CD4-positive, alpha-beta T cell treated with Interleukin-17A for 1 hour (primary cell): Measurements from ENCODE around the gene SLC26A1.
"Not testable (repeated sequence)": the region's sequence is repeated elsewhere in the genome, so short reads cannot be mapped to it uniquely, and the experiment has no call there.

Experiments
- DNase-seq: peaks from one replicate; pipeline ENCODE4 v3.0.0-alpha.2; 2020

SLC26A1 gene

DNA sequence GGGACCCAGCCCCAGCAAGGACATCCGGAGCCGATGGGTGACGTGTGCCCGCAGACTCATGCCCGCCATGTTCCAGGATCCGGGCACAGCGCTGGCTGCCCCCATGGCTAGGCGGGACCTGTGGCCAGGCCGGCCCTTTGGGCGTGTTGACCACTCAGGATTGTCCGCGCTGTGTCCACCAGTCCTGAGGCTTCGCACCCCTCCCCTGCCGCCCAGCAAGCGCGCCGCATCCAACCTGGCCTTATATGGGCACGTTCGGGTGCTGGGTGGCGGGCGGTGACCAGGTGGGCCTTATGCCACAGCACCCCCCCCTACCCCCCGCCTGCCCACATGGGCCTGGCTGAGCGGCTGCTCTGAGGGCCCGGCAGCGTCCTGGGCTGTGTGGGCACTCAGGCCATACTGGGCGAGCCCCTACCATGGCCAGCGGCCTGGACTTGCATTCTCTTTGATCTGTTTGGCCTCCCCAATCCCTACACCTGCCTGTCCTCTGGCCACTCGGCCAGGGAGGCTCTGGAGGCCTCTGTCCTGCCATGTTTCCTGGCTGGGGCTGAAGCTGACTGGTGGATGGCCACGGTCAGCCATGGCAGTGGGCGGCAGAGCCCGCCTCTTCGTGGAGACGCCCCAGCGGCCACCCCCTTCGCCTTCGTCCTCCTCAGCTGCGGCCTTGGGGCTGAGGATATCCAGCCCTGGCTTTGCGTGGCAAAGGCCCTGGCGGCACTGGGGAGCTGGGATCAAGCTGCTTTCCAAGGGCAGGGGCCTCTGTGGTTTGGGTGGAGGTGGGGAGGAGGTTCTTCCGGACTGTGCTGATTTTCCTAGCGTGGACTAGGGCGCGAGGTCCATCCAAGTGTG lies 20.2 kb upstream of the SLC26A1 start:
- no peak for DNase-seq

DNA sequence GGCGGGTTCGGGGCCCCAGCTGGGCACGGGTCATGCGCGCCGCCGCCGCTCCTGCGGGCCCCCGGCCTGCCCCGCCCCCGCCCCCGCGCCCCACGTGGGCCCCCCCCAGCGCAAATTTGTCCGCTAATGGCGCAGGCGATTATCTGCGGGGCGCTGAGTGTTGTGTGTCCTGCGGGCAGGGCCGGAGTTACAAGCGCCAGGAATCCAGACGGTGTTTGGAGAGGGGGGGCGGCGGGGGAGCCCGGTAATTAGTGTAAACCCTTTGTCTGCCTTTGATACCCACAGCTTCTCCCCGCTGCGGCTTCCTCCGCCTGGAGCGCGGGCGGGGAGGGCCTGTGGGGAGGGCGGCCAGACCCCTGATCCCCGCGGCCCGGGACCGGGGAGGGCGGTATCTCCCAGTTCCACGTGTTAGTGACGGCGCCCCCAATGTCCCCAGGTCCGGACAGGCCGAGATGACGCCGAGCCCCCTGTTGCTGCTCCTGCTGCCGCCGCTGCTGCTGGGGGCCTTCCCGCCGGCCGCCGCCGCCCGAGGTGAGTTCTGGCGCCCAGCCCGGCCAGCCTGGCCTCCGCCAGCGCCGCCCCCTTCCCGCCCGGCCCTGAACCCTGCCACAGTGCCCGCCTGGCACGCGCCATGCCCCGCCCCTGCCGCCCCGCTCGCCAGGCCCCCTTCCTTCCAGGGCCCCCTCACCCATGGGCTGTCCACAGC lies 19.0 kb upstream of the SLC26A1 start:
- peak; percentile 46 for DNase-seq

GRCh38 chr4:1011666-1012033 lies 18.4 kb upstream of the SLC26A1 start:
- no peak for DNase-seq

GRCh38 chr4:1011022-1011665 lies 17.9 kb upstream of the SLC26A1 start, which contains the start of gene FGFRL1:
Gene FGFRL1, plus strand, starts transcription at chr4:1011626. Its CDS starts 860 bp downstream, at chr4:1012486.
- peak; percentile 93 for DNase-seq

GRCh38 chr4:1010395-1011021 lies 17.3 kb upstream of the SLC26A1 start:
- DNase-seq, result peak; percentile 78

DNA sequence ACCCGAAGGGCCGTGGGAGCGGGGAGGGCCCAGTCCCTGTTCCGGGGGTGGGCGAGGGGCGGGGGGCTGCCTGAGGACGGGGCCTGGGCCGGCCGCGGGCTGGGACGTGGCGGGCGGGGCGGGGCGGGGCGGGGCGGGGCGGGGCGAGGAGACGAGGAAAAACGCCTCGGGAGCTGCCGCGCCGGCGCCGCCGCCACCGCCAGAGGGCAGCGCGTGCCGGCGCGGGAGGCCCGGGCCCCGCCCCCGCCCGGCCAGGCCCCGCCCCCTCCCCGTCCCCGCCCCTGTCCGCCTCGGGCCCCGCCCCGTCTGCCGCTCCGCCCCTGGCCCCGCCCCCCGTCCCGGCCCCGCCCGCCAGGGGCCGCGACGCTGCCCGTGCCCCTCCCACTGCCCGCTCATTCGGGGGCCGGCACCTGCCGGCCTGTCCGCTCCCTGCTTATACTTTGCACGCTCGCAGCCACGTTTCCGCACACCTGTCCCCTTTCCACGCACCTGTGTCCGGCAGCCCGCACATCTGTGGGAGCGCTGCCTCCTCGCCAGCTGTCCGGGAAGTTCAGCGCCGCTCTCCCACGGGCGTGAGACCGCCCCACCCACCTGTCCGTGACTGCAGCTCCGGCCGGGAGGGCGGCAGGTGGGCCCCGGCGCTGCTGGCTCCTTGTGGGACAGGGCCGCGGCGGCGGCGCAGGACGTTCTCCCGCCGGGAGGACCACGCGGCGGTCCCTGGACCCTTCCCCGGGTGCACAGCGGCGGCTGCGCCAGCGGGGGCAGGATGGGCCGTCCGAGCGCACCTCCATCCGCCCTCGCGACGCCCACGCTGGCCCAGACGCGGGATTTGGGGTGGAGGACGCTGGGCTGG lies 16.6 kb upstream of the SLC26A1 start:
- peak; percentile 72 for DNase-seq

GRCh38 chr4:1008840-1009541 lies 15.8 kb upstream of the SLC26A1 start:
- peak; percentile 45 for DNase-seq

GRCh38 chr4:1006856-1007255 lies 13.7 kb upstream of the SLC26A1 start:
- no peak for DNase-seq

GRCh38 chr4:1004557-1005485 lies 11.6 kb upstream of the SLC26A1 start:
- no peak for DNase-seq

DNA sequence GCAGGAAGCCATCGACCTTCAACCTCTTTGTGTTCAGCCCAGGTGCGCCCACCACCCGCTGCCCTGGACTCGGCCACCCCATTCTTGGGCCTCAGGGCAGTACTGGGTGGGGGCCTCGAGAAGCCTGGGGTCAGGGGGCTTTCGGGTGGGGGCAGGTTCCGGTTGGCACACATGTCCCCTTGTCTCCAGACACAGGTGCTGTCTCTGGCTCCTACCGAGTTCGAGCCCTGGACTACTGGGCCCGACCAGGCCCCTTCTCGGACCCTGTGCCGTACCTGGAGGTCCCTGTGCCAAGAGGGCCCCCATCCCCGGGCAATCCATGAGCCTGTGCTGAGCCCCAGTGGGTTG lies 10.8 kb upstream of the SLC26A1 start:
- no peak for DNase-seq

DNA sequence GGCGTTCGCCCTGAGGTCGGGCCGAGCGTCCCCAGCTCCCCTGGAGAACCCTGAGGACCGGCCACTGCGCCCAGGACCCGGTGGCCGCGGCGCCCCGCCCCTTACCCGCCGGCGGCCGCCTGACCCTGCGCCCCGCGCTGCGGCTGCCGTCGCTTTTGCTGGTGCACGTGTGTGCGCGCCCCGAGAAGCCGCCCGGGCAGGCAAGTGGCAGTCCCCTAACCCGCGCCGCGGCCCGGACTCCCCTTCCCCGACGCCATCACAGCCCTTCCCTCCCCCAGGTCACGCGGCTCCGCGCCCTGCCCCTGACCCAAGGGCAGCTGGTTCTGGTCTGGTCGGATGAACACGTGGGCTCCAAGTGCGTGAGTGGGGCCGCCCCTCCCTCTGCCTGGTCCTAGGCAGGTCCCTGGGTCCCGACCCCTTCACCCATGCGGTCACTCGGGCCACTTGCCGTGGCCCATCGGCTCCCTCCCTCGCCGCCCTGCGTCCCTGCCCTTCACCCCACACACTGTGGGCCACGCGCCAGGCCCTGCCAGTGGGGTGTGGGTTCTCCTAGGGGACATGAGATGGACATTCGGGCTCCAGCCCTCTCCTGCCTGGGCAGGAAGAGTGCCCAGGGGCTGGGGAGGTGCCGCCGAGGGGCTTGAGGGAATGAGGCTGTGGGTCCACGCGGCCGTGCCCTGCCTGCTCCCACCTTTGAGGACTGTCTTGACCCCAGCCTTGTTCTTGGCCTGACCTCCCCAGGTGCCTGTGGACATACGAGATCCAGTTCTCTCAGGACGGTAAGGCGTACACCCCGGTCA lies 10.3 kb upstream of the SLC26A1 start:
- no peak for DNase-seq

DNA sequence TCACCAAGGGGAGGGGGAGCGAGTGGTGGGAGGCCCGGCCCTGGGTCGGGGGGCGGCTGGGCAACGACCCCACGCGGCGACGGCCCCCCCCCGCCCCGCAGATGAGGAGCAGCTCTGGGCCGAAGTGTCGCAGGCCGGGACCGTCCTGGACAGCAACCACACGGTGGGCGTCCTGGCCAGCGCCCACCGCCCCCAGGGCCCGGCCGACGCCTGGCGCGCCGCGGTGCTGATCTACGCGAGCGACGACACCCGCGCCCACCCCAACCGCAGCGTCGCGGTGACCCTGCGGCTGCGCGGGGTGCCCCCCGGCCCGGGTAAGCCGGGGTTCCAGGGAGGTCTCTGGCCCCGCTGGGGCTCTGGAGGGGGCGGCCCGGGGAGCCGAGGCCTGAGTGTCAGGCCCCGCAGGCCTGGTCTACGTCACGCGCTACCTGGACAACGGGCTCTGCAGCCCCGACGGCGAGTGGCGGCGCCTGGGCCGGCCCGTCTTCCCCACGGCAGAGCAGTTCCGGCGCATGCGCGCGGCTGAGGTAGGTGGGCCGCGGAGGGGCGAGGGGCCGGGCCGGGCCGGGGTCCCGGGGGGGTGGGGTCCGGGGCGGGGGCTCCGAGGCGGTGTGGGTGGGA lies 9.5 kb upstream of the SLC26A1 start:
- no peak for DNase-seq

- DNase-seq, result no peak
Measured at GRCh38 chr4:1002131-1002630, 9.0 kb upstream of the SLC26A1 start.

DNA sequence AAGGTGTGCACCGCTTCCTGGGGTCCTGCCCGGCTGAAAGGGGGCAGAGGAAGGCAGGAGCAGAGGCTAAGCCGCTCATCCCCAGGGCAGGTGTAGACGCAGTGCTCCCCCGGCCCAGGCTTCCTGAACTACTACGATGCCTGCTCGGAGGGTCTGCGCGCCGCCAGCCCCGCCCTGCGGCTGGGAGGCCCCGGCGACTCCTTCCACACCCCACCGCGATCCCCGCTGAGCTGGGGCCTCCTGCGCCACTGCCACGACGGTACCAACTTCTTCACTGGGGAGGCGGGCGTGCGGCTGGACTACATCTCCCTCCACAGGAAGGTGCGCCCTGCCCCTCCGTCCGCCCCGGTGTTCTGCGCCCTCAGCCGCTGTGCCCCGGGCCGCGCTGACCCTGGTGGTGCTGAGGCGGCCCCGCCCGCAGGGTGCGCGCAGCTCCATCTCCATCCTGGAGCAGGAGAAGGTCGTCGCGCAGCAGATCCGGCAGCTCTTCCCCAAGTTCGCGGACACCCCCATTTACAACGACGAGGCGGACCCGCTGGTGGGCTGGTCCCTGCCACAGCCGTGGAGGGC lies 8.4 kb upstream of the SLC26A1 start:
- no peak for DNase-seq

GRCh38 chr4:1000686-1001260 lies 7.6 kb upstream of the SLC26A1 start:
- DNase-seq, result no peak

- DNase-seq, result no peak
Measured at GRCh38 chr4:999882-1000425, 6.8 kb upstream of the SLC26A1 start.

DNA sequence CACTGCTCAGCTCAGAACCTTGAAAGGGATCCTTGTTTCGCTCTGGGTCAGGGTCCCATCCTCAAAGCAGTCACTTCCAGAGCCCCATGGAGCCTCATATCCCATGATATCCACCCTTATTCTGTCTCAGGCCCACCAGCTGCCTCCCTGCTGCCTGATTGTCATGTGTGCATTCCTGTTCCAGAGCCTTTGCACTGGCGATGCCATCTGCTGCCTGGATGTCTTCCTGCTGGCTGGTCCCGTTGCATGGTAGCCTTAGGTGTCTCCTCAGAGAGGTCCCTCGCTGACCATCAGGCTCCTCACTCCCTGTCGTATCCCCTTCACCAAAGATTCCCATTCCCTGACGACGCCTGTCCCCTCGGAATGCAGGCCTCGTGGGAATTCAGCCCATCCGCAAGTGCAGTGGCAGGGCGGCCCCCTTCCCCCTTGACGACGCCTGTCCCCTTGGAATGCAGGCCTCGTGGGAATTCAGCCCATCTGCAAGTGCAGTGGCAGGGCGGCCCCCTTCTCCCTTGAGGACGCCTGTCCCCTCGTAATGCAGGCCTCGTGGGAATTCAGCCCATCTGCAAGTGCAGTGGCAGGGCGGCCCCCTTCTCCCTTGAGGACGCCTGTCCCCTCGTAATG lies 6.1 kb upstream of the SLC26A1 start:
- not testable (repeated sequence) for DNase-seq
